GM19438 (cell line): ENCODE measurements around the gene DENND2A.
"Not testable (repeated sequence)": the region's sequence is repeated elsewhere in the genome, so short reads cannot be mapped to it uniquely, and the experiment has no call there.

Source experiments
- ATAC-seq: cut with Tn5 transposase; IDR thresholded peaks from one replicate; pipeline ENCODE4 v1.9.1; 2021; ENCODE audit warnings: low read depth; ENCODE audit not compliant: unreplicated experiment

The DENND2A gene

DNA sequence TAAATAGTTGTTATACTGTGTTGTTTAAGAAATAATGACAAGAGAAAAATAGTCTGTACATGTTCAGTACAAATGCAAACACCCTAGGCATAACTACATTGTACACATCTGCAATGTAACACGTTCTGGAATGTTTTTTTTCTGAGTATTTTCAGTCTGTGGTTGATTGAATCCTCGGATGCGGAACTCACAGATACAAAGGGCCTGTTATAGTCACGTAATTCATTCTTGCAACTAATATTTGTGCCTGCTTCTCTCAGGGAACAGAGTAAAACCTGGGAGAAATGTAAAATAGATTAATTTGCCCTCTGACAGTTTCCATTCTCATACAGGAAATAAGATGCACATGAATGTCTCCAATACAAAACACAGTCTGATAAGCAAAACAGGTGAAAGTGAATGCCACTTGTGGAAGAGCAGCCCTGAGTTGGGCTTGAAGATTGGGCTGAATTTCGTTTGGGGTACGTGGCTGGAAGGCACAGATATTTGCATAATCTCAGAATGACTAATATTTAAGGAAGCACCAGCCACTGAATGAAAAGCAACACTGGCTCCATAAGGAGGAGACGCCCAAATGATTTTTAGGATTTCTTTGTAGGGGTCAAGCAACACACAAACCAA, 19.1 kb downstream of the DENND2A start:
- ATAC-seq = no peak

DNA sequence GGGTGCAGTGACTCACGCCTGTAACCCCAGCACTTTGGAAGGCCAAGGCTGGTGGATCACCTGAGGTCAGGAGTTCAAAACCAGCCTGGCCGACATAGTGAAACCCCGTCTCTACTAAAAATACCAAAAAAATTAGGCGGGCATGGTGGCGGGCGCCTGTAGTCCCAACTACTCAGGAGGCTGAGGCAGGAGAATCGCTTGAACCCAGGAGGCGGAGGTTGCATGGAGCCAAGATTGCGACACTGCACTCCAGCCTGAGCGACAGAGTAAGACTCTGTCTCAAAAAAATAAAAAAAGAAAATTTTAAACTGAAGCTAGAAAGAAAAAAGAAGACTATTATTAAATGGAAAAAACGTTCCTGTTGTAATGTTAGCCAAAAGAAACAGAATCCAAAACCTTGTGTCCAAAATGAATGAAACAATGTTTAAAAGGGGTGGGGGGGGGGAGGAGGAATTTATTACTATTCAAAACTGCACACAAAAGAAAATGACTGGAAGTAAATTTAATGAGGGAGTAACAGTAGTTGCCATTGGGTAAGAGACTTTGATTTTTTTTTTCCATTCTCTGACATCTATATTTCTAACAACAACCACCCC, 20.6 kb downstream of the DENND2A start:
- not testable (repeated sequence) for ATAC-seq

DNA sequence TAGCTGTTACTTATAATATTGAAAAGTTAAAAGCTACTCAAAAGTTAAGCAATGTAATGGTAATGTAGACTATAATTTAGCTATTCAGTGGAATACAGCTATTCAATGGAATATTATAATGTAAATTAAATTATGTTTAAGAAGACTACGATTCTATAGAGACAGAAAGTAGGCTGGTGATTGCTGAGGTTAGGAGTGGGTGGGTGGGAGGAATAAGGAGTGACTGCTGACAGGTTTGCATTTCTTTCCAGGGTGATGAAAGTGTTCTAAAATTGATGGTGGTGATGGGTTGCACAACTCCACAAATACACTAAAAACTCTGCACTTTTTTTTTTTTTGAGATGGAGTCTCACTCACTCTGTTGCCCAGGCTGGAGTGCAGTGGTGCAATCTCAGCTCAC, 21.4 kb downstream of the DENND2A start:
- no peak for ATAC-seq

DNA sequence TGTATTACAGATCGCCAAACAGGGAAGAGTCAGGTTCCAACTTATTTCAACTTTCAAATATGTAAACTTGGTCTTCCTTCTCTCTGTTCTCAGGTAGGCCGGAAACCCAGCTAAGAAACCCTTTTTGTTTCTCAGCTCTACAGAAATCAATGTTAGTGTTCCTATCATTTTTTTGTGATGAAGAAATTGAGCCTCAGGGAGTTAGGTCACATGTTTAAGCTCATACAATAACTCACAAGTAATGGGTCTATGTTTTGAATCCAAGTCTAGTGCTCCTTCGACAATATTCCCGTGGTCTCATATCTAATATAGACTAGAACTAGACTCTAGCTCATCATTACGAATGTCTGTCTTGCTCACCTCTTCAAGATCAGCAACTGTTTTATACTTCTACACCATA, 22.3 kb downstream of the DENND2A start:
- ATAC-seq = no peak

DNA sequence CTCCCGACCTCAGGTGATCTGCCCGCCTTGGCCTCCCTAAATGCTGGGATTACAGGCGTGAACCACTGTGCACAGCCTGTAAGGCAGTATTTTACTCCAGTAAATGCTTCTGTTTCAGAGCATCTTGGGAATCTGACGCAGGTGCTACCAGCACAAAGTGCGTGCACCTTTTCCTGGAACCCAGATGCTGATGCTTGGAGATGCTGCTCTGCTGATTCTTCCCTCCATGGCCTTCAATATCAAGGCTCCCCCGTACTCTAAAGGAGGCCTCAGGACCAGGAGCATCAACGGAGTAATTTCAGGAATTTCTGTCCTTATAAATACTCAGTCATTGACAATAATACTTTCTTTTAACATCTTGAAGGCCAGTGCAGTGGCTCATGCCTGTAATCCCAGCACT, 23.5 kb downstream of the DENND2A start:
- ATAC-seq = no peak

DNA sequence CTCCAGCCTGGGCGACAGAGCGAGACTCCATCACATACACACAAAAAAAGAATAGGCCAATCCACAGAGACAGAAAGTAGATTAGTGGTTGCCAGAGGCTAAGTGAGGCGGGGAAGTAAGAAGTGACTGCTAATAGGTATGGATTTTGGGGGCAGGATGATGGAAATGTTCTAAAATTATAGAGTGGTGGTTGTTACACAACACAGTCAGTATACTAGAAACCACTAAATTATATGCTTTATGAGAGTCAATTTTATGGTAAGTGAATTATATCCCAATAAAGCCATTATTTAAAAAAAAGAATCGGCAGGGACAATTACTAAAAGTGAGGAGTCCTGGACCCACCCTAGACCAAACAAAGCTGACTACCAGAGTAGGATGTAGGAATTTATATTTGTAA, 24.3 kb downstream of the DENND2A start:
- ATAC-seq = no peak

DNA sequence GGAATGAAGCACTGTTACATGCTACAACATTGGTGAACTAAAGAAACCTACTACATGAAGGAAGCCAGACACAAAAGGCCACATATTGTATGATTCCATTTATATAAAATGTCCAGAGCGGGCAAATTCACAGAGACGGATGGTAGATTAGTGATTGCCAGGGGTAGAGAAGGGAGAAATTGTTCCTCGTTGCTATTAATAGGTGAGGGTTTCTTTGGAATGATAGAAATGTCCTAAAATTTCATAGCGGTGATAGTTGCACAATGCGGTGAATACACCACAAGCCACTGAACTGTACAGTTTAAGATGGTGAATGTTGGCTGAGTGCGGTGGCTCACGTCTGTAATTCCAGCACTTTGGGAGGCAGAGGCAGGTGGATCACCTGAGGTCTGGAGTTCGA, 29.0 kb downstream of the DENND2A start:
- ATAC-seq = no peak

DNA sequence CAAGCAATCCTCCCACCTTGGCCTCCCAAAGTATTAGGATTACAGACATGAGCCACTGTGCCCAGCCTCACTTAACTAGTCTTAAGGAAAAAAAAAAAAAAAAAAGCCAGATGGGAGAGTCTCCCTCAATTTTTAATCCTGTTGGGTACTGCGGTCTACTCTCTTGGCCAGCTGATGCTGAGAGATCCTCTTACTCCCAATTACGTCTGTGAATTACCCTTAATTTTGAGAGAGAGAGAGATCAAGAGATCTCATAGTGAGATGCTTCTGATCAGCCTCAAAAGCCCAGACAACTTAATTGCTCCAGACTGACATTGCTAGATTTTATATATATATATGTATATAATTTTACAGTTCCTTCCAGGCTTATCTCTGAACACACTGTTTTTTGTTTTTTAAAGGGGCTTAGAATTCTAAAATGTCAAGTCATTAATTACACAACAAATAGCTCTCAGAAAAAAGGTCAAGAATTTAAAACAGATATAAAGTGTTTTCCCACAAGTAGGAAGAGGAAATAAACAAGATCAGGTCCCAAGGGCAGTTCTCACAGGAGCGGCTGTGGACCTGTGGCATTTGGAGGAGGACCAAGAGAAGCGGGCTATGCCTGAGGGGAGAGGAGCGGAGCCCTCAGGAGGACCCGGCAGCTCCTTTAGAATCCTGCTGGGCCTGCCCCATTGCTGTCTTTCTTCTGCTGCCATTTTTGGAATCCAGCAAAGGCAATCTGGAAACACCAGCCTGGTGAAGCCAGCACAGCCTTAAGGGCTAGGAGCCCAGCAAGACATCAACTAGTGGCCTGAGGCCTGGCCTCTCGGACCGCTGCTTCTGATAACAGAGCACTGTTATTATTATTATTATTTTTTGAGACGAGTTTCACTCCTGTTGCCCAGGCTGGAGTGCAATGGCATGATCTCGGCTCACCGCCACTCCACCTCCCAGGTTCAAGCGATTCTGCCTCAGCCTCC, 30.1 kb downstream of the DENND2A start:
- no peak for ATAC-seq

DNA sequence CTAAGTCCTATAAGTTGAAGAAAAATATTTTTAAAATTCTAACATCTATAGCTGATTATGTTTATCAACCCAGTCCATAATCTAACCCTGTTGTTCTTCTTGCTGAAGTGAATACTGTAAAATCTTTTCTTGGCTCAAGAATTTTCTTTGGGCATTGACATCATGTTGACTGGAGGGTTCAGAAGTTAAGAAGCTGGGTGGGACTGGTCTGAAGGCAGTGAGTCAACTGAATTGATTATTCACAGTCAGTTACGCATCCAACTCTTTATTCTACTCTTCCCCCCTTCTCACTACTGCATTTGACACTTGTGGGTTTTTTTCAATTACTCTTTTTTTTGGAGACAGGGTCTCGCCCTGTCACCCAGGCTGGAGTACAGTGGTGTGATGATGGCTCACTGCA, 31.0 kb downstream of the DENND2A start:
- ATAC-seq = no peak

DNA sequence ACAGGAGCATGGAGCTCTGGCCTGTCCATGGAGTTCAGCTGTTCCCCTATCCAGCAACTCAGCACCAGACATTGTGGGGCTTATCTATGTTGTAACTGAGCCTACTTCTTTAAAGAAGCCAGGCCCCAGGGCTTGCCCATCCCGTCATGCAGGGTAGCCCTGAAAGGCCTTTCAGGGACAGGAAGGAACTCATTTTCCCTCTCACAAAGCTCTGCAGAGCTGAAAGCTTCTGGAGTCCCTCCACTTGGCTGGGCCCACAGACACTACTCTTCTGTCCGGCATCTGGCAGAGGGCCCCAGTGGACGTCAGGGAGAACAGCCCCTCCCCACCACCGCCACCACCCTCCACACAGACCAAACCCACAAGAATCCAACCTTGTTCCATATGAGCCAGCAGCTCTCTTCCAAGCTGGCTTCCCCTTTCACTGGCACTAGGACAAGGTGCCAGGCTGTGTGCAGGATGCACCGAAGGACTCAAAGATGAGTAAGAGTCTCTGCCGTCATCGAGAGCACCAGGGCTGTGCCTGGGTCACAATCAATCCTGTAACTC, 33.1 kb downstream of the DENND2A start:
- ATAC-seq = no peak

DNA sequence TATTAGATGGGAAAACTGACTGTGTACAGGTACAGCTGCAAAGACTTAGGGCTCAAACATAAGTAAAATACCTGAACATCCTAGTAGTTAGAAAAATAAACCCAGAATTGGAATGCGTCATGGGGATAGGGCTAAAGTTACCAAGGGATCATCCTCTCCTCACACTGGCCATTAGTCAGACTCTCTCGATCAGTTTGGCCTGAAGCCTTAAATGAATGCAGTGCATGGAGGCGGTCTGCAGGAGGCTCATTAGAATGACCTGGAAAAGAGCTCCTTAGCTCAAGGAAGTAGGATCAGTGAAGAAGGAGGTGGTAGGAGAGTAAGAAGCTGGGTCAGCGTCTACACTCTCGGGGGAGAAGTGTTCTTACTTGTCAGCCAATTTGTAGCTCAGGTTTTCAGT, 35.3 kb downstream of the DENND2A start:
- ATAC-seq = no peak

DNA sequence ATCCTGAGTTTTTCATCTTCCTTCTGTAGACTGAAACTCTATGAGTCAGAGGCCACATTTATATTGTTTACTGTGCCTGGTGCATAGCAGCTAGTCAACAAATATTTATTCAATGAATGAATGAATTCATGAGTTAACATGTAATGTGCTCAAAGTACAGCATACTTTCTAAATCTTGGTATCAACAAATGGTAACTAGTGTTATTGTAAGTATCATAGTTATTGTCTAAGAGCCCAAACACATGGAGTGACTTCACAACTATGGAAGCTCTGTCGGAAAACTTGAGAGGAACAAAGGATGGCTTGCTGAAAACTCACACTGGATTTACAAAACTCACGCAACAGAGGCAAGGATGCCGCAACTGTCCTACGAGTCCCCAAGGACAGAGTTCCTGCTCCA, 35.9 kb downstream of the DENND2A start:
- no peak for ATAC-seq

DNA sequence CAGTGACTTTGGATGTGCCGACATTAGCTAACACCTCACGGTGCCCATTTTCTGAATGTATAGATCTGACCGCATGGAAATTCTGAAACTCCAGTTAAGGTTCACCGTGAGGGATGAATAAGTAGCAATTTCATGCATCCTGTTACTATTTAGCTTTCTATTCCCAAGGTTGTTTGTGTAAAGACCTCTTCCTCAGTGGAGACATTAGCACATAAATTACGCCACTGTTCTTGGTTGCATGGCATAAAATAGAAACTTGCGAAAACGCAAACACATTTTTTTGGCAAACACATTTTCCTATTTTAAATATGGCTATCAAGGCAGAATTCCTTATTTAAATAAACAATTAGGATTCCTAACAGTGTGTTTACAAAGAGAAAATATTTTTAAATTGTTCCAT, 36.5 kb downstream of the DENND2A start:
- ATAC-seq = no peak

DNA sequence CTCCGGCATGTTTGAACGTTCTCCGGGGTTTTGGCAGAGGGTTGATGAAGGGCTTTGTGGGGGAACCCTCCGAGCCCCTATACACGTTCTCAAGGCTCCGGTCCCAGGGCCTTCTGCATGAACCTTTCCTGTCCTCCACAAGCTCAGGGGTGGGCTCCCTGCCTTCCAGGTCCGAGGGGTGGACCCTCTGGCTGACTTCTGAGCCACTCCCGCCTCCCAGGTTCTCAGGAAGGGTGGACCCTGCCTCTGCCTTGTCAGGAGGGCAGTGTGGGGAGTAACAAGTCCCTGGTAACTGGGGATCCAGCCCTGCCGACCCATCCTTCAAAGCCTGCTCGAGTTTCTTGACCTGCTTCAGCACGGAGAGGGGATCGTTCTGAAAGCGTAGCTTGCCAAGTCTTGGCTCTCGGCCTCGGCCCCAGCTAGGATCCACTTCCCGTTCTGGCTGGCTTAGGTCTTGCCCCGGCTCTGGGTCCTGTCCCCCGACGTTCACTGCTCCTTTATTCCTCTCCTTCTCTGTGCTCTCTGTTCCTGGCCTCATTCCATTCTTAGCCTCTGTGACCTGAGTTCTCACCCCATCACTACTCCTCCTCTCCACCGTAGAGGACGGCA, 38.9 kb downstream of the DENND2A start:
- ATAC-seq = no peak

DNA sequence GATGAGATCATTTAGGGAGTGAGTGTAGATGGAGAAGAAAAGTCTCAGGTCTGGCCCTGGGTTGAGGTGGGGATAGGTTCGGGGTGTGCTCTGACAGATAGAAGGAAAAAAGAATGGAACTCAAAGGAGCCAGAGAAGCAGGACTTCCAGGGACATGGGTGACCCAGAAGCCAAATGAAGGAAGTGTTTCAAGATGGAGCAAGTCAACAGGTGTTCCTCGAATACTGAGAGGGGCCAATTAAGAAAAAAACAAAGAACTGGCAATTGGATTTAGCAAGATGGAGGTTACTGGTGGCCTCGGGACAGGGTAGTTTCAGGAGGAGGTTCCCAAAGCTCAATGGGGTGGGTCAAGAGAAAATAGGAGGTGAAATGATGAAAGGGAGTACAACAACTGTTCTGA, 40.3 kb downstream of the DENND2A start:
- ATAC-seq = no peak

DNA sequence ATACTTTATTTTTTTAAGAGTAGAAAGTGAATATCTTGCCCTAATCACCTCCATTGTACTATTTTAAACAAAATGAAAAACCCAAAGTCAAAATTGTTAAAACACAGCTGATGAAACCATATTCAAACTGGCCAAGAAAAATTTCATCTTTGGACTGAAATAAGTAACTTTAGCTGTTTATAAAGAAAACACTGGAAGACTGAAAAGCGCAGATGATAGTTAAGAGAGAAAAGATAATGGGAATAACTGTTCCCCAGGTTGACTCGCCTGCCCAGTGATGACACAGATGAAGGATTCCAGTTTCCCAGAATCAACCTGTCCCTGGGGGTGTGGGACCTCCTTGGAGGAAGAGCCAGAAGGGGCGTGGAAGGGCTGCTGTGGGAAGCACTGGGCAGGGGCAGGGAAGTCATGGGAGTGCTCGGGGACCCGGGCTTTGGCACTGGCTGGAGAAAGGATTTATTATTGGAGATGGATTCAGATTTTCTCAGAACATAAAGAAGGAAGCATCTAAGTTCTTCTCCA, 43.1 kb downstream of the DENND2A start:
- no peak for ATAC-seq

DNA sequence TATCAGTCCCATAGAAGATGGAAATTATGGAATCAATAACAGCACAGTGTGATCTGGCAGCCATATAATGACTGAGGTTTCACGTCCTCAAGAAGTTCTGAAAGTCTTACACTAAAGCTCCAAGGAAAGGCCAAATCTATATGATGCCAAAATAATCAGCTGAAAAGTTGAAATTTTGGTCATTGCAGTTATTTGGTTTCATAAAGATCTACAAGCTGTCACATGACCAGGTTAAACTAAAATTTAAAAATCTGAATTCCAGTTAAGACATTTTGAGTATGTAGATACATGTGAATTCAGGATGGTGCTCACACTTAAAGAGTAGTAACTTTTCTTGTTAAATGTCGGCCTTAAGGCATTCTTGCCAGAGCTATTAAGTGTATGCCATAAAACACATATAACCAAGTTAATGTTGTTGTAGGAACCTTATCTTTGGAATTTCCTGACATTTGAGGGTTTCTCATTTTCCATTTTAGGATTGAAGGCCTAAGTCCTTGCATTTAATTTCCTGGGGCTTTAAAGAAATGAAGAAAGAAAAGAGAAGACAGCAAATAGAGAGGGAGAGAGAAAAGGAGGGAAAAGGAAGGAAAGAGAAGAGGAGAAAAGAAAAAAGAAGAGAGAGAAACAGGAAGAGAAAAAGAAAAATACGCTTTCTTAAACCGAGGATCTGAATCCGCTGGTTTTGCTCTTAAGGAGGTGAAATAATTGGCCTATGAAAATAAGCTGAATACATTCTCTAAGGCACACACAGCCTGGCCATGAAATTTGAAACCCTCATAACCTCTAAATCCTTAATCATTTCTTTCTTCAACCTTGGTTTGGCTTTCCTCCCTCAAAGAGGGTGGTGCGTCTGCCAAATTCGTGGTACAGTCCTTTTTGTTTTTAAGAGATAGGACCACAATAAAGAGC, 43.8 kb downstream of the DENND2A start:
- ATAC-seq = no peak

DNA sequence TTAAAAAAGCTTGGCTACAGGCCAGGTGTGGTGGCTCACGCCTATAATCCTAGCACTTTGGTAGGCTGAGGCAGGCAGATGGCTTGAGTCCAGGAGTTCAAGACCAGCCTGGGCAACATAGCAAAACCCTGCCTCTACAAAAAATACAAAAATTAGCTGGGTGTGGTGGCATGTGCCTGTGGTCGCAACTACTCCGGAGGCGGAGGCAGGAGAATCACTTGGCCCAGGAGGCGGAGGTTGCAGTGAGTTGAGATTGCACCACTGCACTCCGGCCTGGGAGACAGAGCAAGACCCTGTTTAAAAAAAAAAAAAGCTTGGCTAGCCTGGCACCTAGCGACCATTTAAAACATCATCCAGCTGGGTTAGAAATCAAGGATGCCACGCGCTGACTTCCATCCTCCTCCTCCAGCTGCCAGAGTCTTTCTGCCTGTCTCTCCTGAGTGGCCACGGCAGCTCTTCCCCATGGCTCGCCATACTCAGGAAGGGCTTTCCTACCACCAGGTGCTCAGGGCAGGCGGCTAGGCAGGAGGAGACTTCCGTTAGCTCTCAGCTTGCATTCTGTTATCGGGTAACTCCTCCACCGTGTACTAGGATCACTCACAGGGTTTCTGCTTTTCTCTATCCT, 45.0 kb downstream of the DENND2A start:
- no peak for ATAC-seq

DNA sequence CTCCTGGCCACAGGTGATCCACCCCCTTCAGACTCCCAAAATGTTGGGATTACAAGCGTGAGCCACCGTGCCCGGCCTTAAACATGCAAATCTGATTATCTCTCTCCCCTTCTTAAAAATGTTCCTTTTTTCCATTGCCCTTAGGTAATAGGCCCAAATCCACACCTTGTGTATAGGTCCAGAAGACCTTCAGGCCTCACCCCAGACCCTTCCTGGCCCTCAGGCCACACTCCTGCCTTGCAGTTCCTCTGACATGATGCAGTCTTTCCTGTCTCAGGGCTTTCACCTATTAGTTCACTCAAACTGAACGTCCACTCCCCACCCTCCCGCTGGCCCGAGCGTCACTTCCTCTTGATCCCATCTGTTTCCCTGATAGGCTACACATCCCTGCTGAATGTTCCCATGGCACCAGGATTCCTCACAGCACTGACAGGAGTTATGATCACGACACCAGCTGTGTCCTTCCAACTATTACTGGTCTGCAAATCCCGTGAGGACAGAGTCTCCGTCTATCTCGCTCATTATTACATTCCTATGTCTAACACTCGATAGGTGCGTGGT, 46.4 kb downstream of the DENND2A start:
- ATAC-seq = no peak
